Activated T-cell treated with anti-CD3 and anti-CD28 coated beads for 4 hours (primary cell): ENCODE measurements around the gene C1QTNF3.
"Not testable (repeated sequence)": the region's sequence is repeated elsewhere in the genome, so short reads cannot be mapped to it uniquely, and the experiment has no call there.

ENCODE experiments used
- DNase-seq: peaks from one replicate; pipeline ENCODE4 v3.0.0-alpha.2; 2020

C1QTNF3 gene

GRCh38 chr5:34020726-34021125, 22.3 kb downstream of the C1QTNF3 start:
- no peak for DNase-seq

GRCh38 chr5:34017254-34017653, 25.8 kb downstream of the C1QTNF3 start:
- no peak for DNase-seq

- no peak for DNase-seq
Measured at GRCh38 chr5:34016750-34017149, 26.3 kb downstream of the C1QTNF3 start.

- no peak for DNase-seq
Measured at GRCh38 chr5:34016222-34016621, 26.8 kb downstream of the C1QTNF3 start.

DNA sequence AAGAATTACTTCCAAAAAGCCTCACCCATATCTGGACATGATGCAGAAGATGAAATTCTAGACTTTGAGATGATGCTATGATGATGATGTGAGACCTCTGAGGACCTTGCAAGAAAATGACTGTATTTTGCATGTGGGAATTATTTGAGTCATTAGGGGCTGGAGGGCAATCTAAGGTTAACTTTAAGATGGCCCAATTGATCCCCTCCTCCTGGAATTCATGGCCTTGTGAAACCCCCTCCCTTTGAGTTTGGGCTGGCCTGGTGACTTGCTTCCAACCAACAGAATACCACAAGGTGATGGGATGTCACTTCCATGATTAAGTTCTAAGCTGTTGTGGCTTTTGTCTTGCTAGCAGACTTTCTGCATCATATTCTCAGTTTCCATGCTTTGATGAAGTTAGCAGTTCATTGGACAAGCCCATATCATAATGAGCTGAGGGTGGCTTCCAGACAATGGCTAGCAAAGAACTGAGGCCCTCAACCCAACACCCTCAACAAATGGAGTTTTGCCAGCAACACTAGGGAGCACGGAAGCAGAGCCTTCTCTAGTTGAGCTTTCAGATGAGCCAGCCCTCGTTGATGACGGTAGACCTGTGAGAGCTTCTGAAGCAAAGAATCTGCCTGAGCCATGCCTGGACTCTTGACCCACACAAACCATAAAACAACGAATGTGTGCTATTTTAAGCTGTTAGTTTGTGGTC, 27.7 kb downstream of the C1QTNF3 start:
- DNase-seq, result no peak

GRCh38 chr5:34014626-34015025, 28.4 kb downstream of the C1QTNF3 start:
- DNase-seq, result no peak

DNA sequence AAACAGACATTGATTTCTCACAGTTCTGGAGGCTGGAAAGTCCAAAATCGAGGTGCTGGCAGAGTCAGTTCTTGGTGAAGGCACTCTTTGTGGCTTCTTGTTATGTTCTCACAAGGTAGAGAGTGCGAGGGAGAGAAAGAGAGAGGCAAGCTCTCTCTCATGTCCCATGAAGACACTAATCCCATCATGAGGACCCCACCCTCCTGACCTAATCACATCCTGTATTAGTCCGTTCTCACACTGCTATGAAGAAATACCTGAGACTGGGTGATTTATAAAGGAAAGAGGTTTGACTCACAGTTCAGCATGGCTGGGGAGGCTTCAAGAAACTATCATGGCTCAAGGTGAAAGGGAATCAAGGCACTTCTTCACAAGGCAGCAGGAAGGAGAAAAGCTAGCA, 29.5 kb downstream of the C1QTNF3 start:
- DNase-seq, result no peak

GRCh38 chr5:34012791-34013190, 30.2 kb downstream of the C1QTNF3 start:
- DNase-seq, result no peak

DNA sequence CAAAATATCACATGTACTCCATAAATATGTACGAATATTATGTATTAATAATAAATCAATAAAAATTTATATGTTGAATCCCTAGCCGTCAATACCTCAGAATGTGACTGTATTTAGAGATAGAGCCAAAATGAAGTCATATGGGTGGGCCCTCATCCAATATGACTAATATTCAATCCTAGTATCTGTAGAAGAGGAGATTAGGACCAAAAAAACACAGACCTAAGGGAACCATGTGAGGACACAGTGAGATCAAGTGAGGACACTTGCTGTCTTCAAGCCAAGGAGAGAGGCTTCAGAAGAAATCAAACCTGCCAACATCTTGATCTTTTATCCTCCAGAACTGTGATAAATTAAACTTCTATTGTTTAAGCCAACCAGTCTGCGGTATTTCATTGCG, 31.5 kb downstream of the C1QTNF3 start:
- DNase-seq, result no peak

- DNase-seq, result not testable (repeated sequence)
Measured at GRCh38 chr5:34010146-34010545, 32.9 kb downstream of the C1QTNF3 start.

DNA sequence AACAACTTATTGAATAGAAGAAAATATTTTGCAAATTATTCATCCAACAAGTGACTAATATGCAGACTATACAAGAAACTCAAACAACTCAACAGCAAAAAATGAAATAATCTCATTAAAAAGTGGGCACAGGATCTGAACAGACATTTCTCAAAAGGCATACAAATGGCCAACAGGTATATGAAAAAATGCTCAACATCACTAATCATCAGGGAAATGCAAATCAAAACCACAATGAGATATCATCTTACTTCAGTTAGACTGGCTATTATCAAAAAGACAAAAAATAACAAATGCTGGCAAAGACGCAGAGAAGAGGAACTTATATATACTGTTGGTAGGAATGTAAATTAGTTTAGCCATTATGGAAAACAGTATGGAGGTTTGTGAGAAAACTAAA, 33.4 kb downstream of the C1QTNF3 start:
- DNase-seq, result no peak

- DNase-seq, result no peak
Measured at GRCh38 chr5:34008802-34009201, 34.2 kb downstream of the C1QTNF3 start.

DNA sequence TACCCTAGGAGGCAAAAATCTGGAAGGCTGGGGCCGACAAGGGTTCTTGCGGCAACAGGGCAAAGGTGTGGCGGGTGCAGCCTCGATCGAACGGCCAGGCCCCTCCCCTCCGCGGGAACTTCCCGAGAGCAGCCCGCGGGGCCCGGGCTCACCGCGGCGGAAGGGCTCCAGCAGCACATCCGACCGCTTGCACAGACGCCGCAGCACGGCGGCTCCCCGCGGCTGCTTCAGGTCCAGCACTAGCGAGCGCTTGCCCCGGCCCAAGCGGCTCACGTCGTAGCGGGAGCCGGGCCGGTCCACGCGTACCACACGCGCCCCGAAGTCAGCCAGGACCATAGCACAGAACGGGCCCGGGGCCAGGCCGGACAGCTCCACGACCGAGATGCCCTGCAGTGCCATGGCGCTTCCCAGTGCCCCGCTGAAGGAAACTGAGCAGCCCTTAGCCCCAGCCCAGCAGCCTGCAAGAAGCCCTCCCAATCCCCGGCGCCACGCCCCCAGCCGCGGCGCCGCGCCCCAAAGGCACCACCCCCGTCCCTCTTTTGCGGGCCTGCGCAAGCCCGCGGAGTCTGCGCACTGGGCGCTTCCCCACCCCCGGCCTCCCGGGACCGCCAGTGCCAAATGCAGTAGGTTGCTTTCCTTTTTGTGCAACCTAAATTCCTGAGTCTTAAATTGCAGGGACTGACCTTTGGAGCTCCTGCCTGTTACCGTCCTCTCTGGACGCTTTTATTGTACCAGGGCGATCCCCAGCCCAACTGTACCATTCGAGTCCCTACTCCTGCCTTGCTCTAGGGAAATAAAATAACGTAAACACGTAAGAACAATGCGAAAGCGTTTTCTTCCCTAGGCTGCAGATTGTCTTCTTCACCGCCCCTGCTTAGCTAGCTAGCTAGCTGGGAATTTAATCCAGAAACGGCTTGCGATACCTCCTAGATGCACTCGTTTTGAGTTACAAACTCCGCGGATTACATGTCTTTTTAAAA, 35.1 kb downstream of the C1QTNF3 start, which contains the start of gene AMACR:
TSS of gene AMACR (minus strand) at position 430 of the 980 bp plus-strand sequence. CDS start at position 399, 31 bp downstream.
- DNase-seq, result peak; percentile 87

DNA sequence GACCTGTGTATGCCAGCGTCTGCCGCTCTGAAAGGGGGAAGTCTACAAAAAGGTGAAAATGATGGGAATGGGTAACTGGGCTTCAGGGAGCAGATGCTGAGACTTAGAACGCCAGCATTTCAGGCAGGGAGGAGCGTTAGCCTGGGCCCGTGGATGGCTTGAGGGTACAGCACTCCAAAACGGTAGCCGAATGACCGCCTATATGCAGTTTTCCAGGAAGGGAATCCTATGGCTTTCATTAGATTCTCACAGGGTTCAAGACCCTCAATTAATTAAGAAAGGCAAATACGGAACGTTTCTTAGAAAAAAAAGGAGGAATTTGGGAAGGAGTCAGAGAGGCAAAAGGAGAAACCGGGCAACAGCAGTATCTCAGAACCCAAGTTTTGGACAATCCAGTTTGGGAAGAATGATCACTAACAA, 35.8 kb downstream of the C1QTNF3 start:
- DNase-seq, result no peak

- no peak for DNase-seq
Measured at GRCh38 chr5:34005681-34006080, 37.3 kb downstream of the C1QTNF3 start.

DNA sequence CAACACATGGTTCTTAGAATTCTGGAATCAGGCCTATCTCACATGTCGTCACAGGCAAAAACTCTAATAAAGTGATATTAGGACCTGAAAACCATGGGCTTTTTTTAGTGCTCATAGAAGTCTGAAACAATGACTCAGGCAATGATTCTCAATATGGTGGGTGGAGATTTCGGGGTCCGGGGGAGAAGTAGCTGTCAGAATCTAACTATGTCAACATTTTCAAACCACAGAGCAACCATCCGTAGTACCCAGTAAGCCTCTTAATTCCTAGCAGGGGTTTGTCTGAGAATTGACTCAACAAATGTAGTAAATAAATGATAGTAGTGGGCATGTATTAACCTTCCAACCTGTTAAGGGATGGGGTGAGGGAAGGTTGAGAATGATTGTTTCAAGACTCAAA, 37.8 kb downstream of the C1QTNF3 start:
- no peak for DNase-seq

DNA sequence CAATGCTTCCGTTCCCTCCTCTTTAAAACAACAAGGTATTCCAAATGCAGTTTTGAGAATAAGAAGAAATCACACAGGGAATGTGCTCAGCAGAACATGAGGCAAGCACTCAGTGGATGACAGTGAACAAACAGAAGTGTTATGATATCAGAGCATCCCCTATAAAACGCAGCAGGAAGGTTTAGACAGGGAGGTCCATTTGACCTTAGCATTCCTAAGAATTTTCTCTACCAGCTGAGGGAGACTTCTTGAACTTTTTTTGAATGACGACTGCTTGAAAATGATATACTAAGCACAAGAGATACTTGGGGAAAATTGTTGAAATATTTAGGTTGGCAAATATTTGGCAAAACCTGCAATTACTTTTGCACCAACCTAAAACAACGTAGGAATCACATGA, 39.1 kb downstream of the C1QTNF3 start:
- DNase-seq, result no peak

DNA sequence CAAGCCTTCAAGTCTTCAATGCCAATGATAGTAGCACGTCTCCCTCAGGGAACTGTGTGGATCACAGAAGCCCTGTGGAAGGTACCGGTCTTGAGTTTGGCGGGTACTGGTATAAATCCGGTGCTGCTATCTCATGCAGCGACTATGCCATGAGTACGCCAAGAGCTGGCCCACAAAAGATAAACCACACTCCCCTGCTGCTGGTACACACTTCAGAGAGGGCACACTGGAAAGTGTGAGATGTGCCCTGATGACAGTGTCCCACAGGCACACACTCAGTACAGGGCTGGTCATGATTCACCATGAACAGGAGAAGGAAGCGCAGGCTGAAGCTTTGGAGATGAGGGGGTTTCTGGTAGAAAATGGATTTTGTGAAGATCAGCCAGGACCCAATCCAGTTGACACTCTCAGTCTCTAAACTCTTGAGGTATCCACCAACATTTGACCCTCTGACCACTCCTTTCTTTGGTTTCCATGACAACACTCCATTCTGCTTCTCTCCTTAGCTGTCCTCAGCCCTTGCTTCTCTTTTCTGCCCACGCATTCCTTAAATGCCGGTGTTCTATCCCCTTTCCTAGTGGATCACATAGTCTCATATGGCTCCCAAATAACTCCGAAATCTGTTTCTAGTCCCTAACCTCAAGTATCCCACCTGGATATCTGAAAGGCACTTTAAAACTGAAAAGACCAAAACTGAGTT, 40.2 kb downstream of the C1QTNF3 start:
- DNase-seq, result no peak

DNA sequence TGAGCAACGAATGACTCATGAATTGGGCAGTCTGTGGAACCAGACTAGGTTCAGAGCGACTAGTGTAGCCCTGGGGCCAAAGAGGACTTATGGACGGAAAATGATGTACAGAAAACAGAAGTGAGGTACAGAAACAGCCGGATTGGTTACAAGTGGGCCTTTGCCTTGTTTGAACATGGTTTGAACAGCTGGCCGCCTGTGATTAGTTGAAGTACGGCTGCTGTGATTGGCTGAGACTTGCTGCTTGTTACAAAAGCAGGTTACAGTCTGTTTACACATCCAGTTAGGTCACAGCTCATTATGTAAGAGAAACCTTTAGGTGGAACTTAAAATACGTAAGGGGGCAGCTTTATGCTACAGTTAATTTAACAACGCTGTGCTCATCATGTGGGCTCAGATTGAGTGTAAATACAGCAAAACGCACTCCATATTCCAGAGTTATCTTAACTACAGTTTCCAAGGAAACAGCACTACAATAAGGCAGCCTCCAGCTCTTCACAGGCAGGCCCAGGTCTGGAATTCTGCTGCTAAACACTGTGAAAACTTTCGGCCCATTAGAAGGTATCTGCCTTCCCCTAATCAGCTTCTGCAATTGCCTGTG, 41.7 kb downstream of the C1QTNF3 start:
- DNase-seq, result no peak

DNA sequence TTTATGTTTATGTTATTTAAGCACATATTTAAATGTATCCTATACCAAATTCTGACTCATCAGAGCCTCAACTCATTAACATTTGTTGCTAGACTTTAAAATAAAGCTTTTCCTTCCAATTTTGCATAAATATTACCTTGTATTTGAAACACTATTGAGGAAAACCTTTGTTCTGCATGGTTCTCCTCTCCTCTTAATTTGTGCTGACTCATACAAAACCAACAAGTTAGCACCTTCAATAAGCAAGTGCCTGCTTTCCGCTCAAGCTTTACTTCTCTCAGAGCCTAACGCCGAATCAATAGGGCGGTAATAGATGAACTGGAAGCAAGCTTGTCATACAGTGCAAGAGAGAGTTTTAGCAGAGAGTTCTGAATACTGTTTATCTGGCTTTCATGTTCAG, 43.0 kb downstream of the C1QTNF3 start:
- no peak for DNase-seq

DNA sequence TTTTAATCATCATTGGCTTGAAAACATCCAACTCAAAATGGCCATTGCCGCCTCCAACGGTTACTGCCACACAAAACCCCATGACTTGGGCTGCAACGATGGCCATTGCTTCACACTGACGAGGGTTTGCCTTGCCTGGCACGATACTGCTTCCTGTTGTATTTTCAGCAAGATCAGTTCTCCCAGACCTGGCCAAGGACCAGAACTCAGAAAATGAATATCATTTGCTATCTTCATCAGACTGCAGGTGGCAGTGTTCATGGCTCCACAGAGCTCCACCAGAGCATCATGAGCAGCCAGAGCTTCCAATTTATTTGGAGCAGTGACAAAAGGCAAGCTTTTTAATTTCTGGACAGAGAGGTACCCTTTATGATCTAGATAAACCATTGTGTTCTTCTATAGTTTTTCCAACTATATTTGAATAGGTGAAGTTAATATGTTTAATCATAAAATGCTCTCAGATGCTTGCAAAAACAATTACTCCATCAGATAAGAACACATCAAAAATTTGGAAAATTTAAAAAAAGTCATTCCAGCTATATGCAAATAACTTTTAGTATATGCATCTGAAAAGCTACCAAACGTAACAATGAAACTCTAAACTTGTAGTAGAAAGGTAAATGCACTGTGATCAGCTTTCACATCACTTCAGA, 45.6 kb downstream of the C1QTNF3 start:
- no peak for DNase-seq

DNA sequence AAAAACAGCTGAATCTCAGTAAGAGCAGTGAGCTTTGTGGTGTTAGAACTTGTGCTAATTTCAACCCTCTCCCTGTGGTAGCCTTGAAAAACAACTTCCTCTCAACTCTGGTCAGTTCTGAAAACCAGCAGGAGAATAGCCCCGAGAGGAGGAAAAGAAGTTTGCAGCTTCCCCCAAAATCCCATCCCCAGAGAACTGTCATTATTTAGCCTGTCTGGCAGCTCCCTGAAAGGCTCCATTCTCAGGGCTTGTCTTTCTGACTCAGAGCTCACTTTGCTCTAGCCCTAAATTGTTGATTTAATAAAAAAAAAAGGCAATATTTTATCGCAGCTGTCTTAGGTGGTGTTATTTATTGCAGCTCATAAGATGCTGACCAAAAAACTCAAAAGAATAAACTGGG, 47.1 kb downstream of the C1QTNF3 start:
- no peak for DNase-seq
